ENCODE data around the gene RSPH6A.

RSPH6A gene

DNA sequence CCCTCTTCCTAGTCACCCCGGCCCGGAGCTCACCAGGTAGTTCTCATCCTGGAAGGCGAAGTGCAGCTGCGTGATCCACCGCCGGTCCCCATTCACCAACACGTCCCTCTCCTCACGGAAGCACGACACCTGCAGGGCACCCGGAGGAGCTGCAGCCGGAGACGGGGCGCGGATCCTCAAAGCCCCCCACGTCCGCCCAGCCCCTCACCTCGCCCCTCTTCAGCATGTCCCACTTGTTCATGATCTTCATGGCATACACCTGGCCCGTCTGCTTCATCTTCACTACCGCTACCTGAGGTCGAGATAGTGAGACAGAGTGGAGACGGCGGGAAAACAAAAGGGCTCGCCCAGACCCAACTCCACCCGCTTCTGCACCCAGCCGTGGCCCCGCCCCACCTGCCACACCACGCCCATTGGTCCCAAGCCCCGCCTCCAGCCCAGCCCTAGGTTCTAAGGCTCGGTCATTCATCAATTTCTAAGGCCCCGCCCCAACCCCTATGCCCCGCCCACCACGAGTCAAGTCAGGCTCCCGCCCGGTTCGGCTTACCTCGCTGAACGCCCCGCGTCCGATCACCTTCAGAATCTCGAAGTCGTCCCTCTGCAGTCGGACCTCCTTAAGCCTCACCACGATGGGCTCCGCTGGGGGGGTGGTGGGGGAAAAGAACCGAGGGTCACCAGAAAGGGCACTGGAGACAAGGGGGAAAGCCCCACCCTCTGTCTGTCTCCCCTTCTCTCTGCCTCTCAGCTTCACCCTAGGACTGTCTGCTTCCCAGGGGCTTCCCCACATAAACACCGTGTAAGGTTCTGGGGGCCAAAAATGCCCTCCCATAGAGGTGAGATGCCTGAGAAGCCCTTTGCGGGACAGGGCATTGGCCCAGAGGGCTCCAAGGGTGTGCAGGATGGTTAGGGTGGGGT is 35.6 kb downstream of the RSPH6A start:
- DNase-seq = no peak

- DNase-seq = no peak
Measured at GRCh38 chr19:45778010-45778661, 37.0 kb downstream of the RSPH6A start.

DNA sequence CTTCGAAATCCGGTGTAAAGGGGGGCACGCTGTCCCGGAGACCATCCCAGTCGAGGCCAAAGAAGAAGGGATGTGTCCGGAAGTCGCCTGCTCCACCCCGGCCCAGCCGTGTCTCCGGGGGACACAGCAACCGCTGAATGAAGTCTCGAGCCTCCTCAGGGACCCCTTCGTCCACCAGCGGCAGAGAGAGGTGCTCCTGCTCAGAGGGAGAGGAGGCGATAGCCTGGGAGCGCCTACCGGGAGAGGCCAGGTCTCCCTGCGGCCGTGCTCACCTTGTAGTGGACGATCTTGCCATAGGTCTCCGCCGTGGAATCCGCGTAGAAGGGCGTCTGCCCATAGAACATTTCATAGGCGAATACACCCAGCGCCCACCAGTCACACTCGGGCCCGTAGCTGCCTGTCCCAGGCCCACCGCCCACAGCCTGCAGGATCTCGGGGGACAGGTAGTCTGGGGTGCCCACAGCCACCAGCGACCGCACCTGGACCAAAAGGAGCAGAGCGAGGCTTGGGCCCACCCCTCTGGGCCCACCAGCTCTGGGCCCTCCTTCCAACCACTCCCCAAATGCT is 37.6 kb downstream of the RSPH6A start:
- DNase-seq = no peak

DNA sequence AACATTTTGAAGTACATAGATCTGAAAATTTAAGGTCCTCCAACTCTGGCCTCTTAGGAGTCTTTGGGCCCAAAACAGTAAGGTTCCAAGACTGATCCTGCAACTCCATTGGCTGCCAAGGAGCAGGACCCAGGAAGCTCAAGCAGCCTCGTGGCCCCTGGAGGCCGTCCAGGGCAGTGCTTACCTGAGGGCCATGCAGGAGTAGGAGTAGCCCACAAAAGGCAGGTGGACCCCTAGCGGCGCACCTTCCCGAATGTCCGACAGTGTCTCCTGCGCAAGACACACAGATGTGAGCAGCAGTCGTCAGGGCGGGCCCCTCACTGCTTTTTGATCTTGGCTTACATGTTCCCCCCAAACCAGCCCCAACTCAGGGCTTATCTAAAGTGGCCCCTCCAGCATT is 40.3 kb downstream of the RSPH6A start:
- DNase-seq = no peak

DNA sequence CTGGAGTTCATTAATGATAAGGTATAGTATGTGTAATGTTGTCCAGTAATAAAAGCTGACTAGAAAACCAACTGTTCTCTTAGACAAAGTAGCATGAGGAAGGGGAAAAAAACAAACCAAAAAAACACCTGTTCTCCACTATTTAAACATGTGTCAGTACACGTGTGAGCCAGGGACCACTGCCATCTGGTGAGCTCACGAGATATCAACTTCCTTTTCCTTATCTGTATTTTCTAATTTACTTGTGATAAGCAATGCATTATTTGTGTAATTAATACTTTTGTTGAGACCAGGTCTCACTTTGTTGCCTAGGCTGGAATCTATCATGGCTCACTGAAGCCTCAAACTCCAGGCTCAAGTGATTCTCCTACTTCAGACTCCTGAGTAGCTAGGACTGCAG is 41.7 kb downstream of the RSPH6A start:
- no peak for DNase-seq

GRCh38 chr19:45772912-45773311 is 42.2 kb downstream of the RSPH6A start:
- no peak for DNase-seq

GRCh38 chr19:45772130-45772840 is 42.8 kb downstream of the RSPH6A start:
- no peak for DNase-seq

DNA sequence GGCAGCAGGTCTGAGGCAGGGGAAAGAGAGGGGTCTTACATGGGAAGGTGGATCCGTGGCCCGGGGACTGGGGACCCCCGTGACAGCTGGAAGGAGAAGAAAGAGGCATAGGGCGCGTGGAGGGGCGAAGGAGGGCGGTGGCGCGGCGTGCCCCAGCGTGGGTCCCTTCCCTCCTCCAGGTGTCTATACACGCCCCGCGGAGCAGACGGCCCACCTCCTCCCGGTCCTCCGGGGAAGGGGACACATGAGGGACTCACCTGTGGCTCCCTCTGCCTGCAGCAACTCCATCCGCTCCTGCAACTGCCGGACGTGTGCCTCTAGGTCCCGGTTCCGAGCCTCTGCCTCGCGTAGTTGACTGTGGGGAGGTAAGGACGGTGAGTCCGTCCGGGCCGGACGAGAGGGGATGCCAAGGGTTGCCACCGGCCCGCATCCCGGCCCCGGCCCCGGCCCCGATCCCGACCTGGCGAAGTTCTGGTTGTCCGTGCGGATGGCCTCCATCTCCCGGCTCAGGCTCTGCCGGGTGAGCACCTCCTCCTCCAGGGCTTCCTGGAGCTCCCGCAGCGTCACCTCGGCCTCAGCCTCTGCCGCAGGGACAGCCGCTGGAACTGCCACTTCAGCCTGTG is 43.7 kb downstream of the RSPH6A start:
- DNase-seq = no peak

DNA sequence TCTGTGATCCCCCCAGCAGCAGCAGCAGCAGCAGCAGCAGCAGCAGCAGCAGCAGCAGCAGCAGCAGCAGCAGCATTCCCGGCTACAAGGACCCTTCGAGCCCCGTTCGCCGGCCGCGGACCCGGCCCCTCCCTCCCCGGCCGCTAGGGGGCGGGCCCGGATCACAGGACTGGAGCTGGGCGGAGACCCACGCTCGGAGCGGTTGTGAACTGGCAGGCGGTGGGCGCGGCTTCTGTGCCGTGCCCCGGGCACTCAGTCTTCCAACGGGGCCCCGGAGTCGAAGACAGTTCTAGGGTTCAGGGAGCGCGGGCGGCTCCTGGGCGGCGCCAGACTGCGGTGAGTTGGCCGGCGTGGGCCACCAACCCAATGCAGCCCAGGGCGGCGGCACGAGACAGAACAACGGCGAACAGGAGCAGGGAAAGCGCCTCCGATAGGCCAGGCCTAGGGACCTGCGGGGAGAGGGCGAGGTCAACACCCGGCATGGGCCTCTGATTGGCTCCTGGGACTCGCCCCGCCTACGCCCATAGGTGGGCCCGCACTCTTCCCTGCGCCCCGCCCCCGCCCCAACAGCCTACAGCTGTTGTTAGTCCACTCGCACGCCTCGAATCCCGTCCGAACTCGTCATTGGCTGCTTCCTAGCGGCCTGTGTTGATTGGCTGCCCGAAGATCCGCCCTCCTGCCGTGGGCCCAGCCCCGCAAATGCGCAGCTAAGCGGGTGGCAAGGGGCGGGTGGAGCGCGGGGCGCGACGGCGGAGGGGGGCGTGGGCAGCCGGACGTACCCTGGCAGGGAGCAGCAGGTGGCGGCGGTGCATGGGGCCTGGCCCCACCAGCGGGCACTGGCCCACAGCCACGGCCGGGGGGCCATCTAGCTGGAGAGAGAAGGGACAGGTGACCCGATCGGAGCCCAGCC is 44.7 kb downstream of the RSPH6A start:
- peak; percentile 67 to 68 for DNase-seq

DNA sequence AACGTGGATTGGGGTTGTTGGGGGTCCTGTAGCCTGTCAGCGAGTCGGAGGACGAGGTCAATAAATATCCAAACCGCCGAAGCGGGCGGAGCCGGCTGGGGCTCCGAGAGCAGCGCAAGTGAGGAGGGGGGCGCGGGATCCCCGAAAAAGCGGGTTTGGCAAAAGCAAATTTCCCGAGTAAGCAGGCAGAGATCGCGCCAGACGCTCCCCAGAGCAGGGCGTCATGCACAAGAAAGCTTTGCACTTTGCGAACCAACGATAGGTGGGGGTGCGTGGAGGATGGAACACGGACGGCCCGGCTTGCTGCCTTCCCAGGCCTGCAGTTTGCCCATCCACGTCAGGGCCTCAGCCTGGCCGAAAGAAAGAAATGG is 45.3 kb downstream of the RSPH6A start:
- DNase-seq = no peak

DNA sequence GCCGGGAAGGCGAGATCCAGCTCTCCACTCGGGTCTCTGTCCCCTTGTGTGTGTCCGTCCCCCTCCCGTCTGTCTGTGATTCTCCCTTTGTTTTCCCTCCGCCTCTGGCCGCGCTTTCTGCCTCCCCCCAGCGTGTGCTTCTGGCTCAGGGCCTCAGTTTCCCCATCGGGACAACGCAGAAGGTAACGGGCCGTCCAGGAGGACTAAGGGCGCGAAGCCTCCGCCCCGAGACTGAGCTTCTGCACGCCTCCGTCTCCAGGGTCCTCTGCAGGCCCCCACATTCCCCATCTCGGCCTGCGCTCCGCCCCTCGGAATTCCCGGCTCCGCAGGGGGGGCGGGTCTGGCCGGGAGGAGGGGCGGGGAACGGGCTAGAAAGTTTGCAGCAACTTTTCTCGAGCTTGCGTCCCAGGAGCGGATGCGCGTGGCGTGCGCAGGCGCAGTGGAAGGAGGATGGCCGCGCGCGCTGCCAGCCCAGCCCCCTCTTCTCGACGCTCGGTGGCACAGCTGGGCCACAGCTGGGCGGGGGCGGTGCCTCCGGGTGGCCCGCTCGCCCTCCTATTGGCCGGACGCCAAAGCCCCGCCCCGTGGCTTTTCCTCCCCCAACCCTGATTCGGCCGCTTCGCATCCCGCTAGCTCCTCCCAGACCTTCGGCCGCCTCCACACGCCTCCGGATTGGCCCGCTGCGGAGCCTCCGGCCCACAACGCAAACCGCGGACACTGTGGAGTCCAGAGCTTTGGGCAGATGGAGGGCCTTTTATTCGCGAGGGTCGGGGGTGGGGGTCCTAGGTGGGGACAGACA is 45.9 kb downstream of the RSPH6A start, which contains the start of gene SIX5:
Gene SIX5, minus strand, starts transcription at position 269 of the 799 bp plus-strand sequence. CDS start 408 bp downstream, outside the sequence.
- peak; percentile 59 to 68 for DNase-seq

DNA sequence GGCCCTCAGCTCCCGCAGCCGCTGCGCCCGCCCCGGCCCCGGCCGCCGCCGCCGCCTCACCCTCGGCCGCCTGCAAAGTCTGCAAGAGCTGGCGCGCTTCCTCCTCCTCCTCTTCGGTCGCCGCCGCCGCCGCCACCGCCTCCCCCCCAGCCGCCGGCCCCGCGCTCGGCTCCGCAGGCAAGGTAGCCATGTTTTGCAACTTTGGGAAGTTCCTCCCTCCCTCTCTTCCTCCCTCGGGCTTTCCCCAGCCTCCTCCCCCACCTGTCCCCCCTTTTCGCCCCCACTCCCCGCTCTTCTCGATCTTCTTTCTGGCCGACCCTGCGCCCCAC is 46.5 kb downstream of the RSPH6A start:
- peak in 1 of 2 experiments; percentile 20 for DNase-seq

DNA sequence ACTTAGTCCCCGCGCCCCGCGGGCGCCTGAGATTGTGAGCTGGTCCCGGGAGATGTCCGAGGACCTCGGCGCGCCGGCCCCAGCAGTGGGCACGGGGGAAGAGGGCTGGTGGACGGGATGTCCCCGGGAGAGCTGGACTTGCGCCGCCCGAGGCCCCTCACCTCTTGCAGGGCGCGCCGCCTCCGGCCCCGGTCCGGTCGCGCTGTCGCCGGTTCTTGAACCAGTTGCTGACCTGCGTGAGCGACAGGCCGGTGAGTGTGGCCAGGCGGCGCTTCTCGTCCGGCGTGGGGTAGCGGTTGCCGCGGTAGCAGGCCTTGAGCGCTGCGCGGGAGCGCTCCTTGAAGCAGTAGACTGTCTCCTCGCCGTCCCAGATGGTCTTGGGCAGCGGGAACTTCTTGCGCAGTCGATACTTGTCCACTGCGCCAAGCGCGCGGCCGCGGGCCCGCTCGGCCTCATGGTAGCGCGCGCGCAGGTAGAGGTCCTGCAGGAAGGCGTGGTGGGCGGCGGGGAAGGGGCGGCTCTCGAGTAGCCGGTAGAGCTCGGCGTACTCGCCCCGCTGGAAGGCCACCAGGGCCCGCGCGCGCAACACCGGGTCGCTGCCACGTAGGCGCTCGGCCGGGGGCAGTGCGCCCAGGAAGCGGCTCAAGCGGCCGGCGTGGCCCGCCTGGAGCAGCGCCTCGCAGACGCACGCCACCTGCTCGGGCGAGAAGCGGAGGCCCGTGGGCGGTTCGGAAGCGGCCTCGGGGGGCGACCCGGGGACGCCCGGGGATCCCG is 47.0 kb downstream of the RSPH6A start:
- no peak for DNase-seq

DNA sequence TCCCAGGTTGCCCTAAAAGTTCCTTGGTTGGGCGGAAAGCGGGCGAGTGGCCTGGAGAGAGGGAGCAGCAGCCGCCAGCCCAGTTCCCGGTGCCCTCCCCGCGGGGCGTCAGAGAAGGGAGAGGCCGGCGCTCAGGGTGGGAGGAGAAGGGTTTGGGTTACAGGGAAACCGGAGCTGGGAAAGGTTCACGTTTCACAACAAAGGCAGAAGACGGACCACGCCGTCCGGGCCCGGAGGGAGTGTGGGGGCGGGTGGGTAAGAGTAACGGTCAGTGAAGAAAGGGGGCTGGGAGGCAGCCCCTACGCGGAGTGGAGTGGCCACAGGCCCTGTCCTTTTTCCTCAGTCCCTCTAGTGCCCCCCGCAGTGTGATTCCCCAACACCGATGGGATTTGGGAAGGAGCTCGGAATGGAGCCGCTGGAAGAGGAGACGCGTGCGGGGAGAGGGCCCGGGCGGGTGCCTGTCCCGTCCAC is 47.7 kb downstream of the RSPH6A start:
- DNase-seq = no peak

- DNase-seq = no peak
Measured at GRCh38 chr19:45766869-45767346, 48.2 kb downstream of the RSPH6A start.

- no peak for DNase-seq
Measured at GRCh38 chr19:45766296-45766868, 48.7 kb downstream of the RSPH6A start.

DNA sequence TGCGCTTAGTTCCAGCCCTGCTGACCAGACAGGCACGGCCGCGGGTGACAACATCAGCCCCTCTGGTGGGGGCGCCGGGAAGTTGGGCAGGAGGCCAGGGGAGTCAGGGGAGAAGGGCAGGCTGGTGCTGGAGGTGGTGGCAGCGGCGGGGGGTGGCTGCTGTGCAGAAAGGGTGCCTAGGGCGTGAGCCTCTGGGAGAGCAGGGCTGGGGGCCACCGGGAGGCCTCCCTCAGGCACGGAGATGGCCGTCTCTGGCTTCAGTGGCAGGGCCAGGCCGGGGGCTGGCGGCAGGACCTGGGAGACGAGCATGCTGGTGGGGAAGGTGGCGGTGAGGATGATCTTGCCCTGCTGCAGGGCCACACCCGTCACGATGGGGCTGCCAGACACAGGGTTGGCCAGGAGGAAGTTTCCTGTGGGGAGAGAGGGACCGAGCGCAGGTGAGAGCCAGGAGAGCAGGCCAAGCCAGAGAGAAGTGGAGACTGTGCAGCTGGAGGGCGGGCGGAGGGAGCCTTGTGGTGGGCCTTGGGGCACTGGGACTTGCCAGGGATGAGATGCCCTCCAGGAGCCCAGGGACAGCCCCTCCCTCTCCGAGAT is 49.3 kb downstream of the RSPH6A start:
- DNase-seq = no peak

- DNase-seq = no peak
Measured at GRCh38 chr19:45764945-45765701, 50.0 kb downstream of the RSPH6A start.

Data from AML-193 (cell line).